Activated T-cell treated with anti-CD3 and anti-CD28 coated beads for 1 hour (primary cell): ENCODE measurements around the gene CPNE8.

Experiments
- DNase-seq: peaks from one replicate; pipeline ENCODE4 v3.0.0-alpha.2; 2020; ENCODE audit warnings: low read depth

Gene CPNE8

GRCh38 chr12:38895446-38895845 lies 9.9 kb downstream of the CPNE8 start:
- no peak for DNase-seq

- no peak for DNase-seq
Observed at GRCh38 chr12:38892976-38893375, 12.4 kb downstream of the CPNE8 start.

- DNase-seq = no peak
Observed at GRCh38 chr12:38892087-38892786, 13.2 kb downstream of the CPNE8 start.

- DNase-seq = no peak
Observed at GRCh38 chr12:38890102-38890855, 15.1 kb downstream of the CPNE8 start.

GRCh38 chr12:38889297-38889815 lies 16.0 kb downstream of the CPNE8 start:
- no peak for DNase-seq

- DNase-seq = no peak
Observed at GRCh38 chr12:38887770-38888169, 17.6 kb downstream of the CPNE8 start.

- DNase-seq = no peak
Observed at GRCh38 chr12:38886931-38887330, 18.5 kb downstream of the CPNE8 start.

GRCh38 chr12:38886064-38886463 lies 19.3 kb downstream of the CPNE8 start:
- no peak for DNase-seq

GRCh38 chr12:38884666-38885065 lies 20.7 kb downstream of the CPNE8 start:
- DNase-seq = no peak

GRCh38 chr12:38883629-38884134 lies 21.7 kb downstream of the CPNE8 start:
- no peak for DNase-seq

GRCh38 chr12:38880288-38880687 lies 25.1 kb downstream of the CPNE8 start:
- DNase-seq = no peak

- DNase-seq = no peak
Observed at GRCh38 chr12:38878986-38879385, 26.4 kb downstream of the CPNE8 start.

GRCh38 chr12:38878333-38878705 lies 27.1 kb downstream of the CPNE8 start:
- DNase-seq = no peak

GRCh38 chr12:38875586-38876228 lies 29.7 kb downstream of the CPNE8 start:
- no peak for DNase-seq

- DNase-seq = no peak
Observed at GRCh38 chr12:38872561-38872960, 32.8 kb downstream of the CPNE8 start.

GRCh38 chr12:38872156-38872555 lies 33.2 kb downstream of the CPNE8 start:
- DNase-seq = no peak

GRCh38 chr12:38869036-38869435 lies 36.4 kb downstream of the CPNE8 start:
- no peak for DNase-seq

GRCh38 chr12:38850461-38850860 lies 54.9 kb downstream of the CPNE8 start:
- DNase-seq = no peak

- no peak for DNase-seq
Observed at GRCh38 chr12:38847247-38847646, 58.1 kb downstream of the CPNE8 start.

- DNase-seq = no peak
Observed at GRCh38 chr12:38844267-38844666, 61.1 kb downstream of the CPNE8 start.

- no peak for DNase-seq
Observed at GRCh38 chr12:38838056-38838850, 67.1 kb downstream of the CPNE8 start.

- no peak for DNase-seq
Observed at GRCh38 chr12:38831715-38832114, 73.7 kb downstream of the CPNE8 start.
